C4-2B (cell line): ENCODE results near the gene CCDC159.

Experiments
- H3K27ac ChIP-seq: fragments of 450-650 bp; 2 replicates; pipeline ENCODE4 v1.5.1; 2017
- CTCF ChIP-seq: fragments of 450-650 bp; conservative IDR thresholded peaks from 2 replicates; pipeline ENCODE4 v1.5.1; 2017; ENCODE audit warnings: mild to moderate bottlenecking
- ZFX ChIP-seq: fragments of 450-650 bp; IDR thresholded peaks from 2 replicates; pipeline ENCODE4 v1.6.1; 2017

Gene CCDC159

GRCh38 chr19:11379857-11380350, 33.6 kb downstream of the CCDC159 start:
- peak overlapping the region; percentile 81 for H3K27ac ChIP-seq
- TF ChIP-seq ZFX (no peak), CTCF (no peak)

- TF ChIP-seq CTCF, result peak; percentile 92
- no peak for TF ChIP-seq ZFX
- peak overlapping the region; percentile 81 for H3K27ac ChIP-seq
Measured at GRCh38 chr19:11380653-11381537, 34.6 kb downstream of the CCDC159 start.

GRCh38 chr19:11382898-11383705, 36.8 kb downstream of the CCDC159 start:
- no peak for TF ChIP-seq ZFX
- no peak for TF ChIP-seq CTCF

GRCh38 chr19:11383706-11384048, 37.4 kb downstream of the CCDC159 start:
- TF ChIP-seq ZFX, result no peak
- no peak for TF ChIP-seq CTCF
- peak overlapping the region; percentile 69 for H3K27ac ChIP-seq

More at GRCh38 chr19:11382898-11383705, 36.8 kb downstream of the CCDC159 start:
- peak overlapping the region; percentile 69 for H3K27ac ChIP-seq

- no peak for TF ChIP-seq ZFX
- no peak for TF ChIP-seq CTCF
- no peak overlapping the region for H3K27ac ChIP-seq
Measured at GRCh38 chr19:11384778-11385129, 38.4 kb downstream of the CCDC159 start.

- TF ChIP-seq CTCF (no peak), ZFX (no peak)
Measured at GRCh38 chr19:11387162-11388034, 41.1 kb downstream of the CCDC159 start.

More at GRCh38 chr19:11387162-11388034, 41.1 kb downstream of the CCDC159 start:
- H3K27ac ChIP-seq, result no peak overlapping the region
